Stimulated activated CD8-positive, alpha-beta memory T cell treated with anti-CD3 and anti-CD28 coated beads, Interleukin-12 subunit alpha, Interleukin-12 subunit beta, amount 100 ng/mL, for 1 hour (primary cell): ENCODE results near the gene TTC4.
"Not testable (repeated sequence)": the region's sequence is repeated elsewhere in the genome, so short reads cannot be mapped to it uniquely, and the experiment has no call there.

Experiments
- DNase-seq: peaks from one replicate; pipeline ENCODE4 v3.0.0-alpha.2; 2020; ENCODE audit warnings: low read depth

TTC4 gene

GRCh38 chr1:54750596-54750995, 34.9 kb downstream of the TTC4 start:
- DNase-seq = no peak

- DNase-seq = no peak
These were observed 35.8 kb downstream of the TTC4 start for GRCh38 chr1:54751426-54751825.

- no peak for DNase-seq
These were observed 38.4 kb downstream of the TTC4 start for GRCh38 chr1:54754045-54754444.

- no peak for DNase-seq
These were observed 39.0 kb downstream of the TTC4 start for GRCh38 chr1:54754486-54755285.

- DNase-seq = no peak
These were observed 42.2 kb downstream of the TTC4 start for GRCh38 chr1:54757833-54758232.

GRCh38 chr1:54758678-54759348, 43.2 kb downstream of the TTC4 start:
- DNase-seq = no peak

GRCh38 chr1:54763816-54764132, 48.1 kb downstream of the TTC4 start:
- DNase-seq = no peak

- DNase-seq = peak; percentile 88
These were observed 48.7 kb downstream of the TTC4 start, which contains the start of gene PARS2 for GRCh38 chr1:54764133-54764921. Gene PARS2 (minus strand): TSS chr1:54764523. CDS start chr1:54759161, 5,362 bp downstream.

GRCh38 chr1:54764922-54765561, 49.4 kb downstream of the TTC4 start:
- DNase-seq = no peak

- no peak for DNase-seq
These were observed 51.1 kb downstream of the TTC4 start for GRCh38 chr1:54766726-54767125.

GRCh38 chr1:54767526-54767925, 51.9 kb downstream of the TTC4 start:
- DNase-seq = no peak

- DNase-seq = no peak
These were observed 52.4 kb downstream of the TTC4 start for GRCh38 chr1:54768093-54768492.

- DNase-seq = no peak
These were observed 57.3 kb downstream of the TTC4 start for GRCh38 chr1:54772951-54773350.

- no peak for DNase-seq
These were observed 59.3 kb downstream of the TTC4 start for GRCh38 chr1:54774820-54775498.

- DNase-seq = not testable (repeated sequence)
These were observed 60.4 kb downstream of the TTC4 start for GRCh38 chr1:54775828-54776721.

- no peak for DNase-seq
These were observed 61.4 kb downstream of the TTC4 start for GRCh38 chr1:54777011-54777410.

GRCh38 chr1:54777431-54777830, 61.8 kb downstream of the TTC4 start:
- no peak for DNase-seq

GRCh38 chr1:54781023-54781723, 65.5 kb downstream of the TTC4 start:
- DNase-seq = no peak

GRCh38 chr1:54782156-54782555, 66.5 kb downstream of the TTC4 start:
- DNase-seq = no peak

GRCh38 chr1:54782588-54782987, 66.9 kb downstream of the TTC4 start:
- no peak for DNase-seq
